Endodermal cell (in vitro differentiated cells): ENCODE results near the gene CALHM2. TPM values are rescaled to one million over a fixed set of nuclear protein-coding genes. Genes with fewer than 3 reads are reported as not detected.

Source experiments
- DNase-seq: peaks from one replicate; pipeline ENCODE4 v3.0.0-alpha.2; 2017
- H3K27ac ChIP-seq: 2 replicates; pipeline ENCODE4 v1.5.1; 2013; ENCODE audit warnings: mild to moderate bottlenecking, low read depth, low read length, moderate library complexity
- H3K27me3 ChIP-seq: 2 replicates; pipeline ENCODE4 v1.6.1; 2013; ENCODE audit warnings: mild to moderate bottlenecking, low read length, moderate library complexity; ENCODE audit not compliant: insufficient read depth, control insufficient read depth, poor library complexity, severe bottlenecking
- H3K36me3 ChIP-seq: 2 replicates; pipeline ENCODE4 v1.7.0; 2013; ENCODE audit warnings: mild to moderate bottlenecking, low read length, moderate library complexity; ENCODE audit not compliant: control insufficient read depth, insufficient read depth
- H3K4me1 ChIP-seq: one replicate; pipeline ENCODE4 v1.7.0; 2013; ENCODE audit warnings: low read length; ENCODE audit not compliant: control insufficient read depth, insufficient read depth
- H3K4me3 ChIP-seq: 2 replicates; pipeline ENCODE4 v1.5.1; 2013; ENCODE audit warnings: mild to moderate bottlenecking, low read length, moderate library complexity
- H3K9ac ChIP-seq: 2 replicates; pipeline ENCODE4 v1.6.1; 2013; ENCODE audit warnings: mild to moderate bottlenecking, low read length, moderate library complexity; ENCODE audit not compliant: poor library complexity, severe bottlenecking; ENCODE audit errors: extremely low read depth
- H3K9me3 ChIP-seq: 2 replicates; pipeline ENCODE4 v1.6.1; 2013; ENCODE audit warnings: mild to moderate bottlenecking, low read length, moderate library complexity; ENCODE audit not compliant: control insufficient read depth
- H3K27ac Mint-ChIP-seq: 2 replicates; pipeline ENCODE4 v1.8.0; 2020; ENCODE audit warnings: mixed read lengths
- H3K27me3 Mint-ChIP-seq: 2 replicates; pipeline ENCODE4 v1.8.0; 2021; ENCODE audit warnings: mild to moderate bottlenecking, mixed read lengths; ENCODE audit not compliant: insufficient read depth
- H3K36me3 Mint-ChIP-seq: 2 replicates; pipeline ENCODE4 v1.8.0; 2020; ENCODE audit warnings: low read depth, mixed read lengths
- H3K4me1 Mint-ChIP-seq: 2 replicates; pipeline ENCODE4 v1.8.0; 2020; ENCODE audit warnings: mixed read lengths
- H3K4me3 Mint-ChIP-seq: 2 replicates; pipeline ENCODE4 v1.8.0; 2020; ENCODE audit warnings: mild to moderate bottlenecking, moderate library complexity, mixed read lengths
- H3K9me3 Mint-ChIP-seq: 2 replicates; pipeline ENCODE4 v1.8.0; 2020; ENCODE audit warnings: mild to moderate bottlenecking, mixed read lengths
- CTCF ChIP-seq: fragments of 200-600 bp; sonication (generic); conservative IDR thresholded peaks from 2 replicates; pipeline ENCODE4 v1.5.0; 2021; ENCODE audit warnings: antibody characterized with exemption, mild to moderate bottlenecking
- WGBS, 2 experiments: methylation state at CpG; one replicate each; pipeline versions ENCODE4 v1.1.5 to v1.1.7; 2013; ENCODE audit warnings: missing lambda C conversion rate in 2 of 2, mixed read lengths in 1 of 2; ENCODE audit not compliant: insufficient coverage in 1 of 2, insufficient read length in 1 of 2; 5-methylcytosine and 5-hydroxymethylcytosine counted together
- total RNA-seq, 2 donors: library from RNA; stranded (reverse); fragmentation: NEBNext Ultra II Directional in 1 of 2; extraction: Animal tissue kit (Norgen Biotek cat#: 25700) in 1 of 2; gene quantifications; 2 replicates in 1 of 2; 3 replicates in 1 of 2; pipeline ENCODE4 v1.2.1, GENCODE V29; 2021

CALHM2 gene
- total RNA-seq, 2 donors from 2014 or later: 1.0 to 3.1 TPM

- no peak overlapping the region for H3K27ac Mint-ChIP-seq
- no peaks in the 10 kb centered on the region for H3K4me1 Mint-ChIP-seq
- H3K9me3 Mint-ChIP-seq: no peaks in the 10 kb centered on the region
Observed at GRCh38 chr10:103456074-103456660, 4.0 kb upstream of the CALHM2 start.

GRCh38 chr10:103455235-103455634, 3.1 kb upstream of the CALHM2 start:
- no peak overlapping the region for H3K4me3 Mint-ChIP-seq
- no peaks in the 10 kb centered on the region for H3K27me3 Mint-ChIP-seq
- no peaks in the 10 kb centered on the region for H3K9me3 Mint-ChIP-seq
- Histone ChIP-seq H3K9ac (no peak overlapping the region), H3K27ac (no peak overlapping the region), H3K4me1 (no peaks in the 10 kb centered on the region), H3K27me3 (no peaks in the 10 kb centered on the region), H3K4me3 (no peak overlapping the region), H3K9me3 (no peaks in the 10 kb centered on the region), H3K36me3 (no peaks in the 10 kb centered on the region)
- no peaks in the 10 kb centered on the region for H3K4me1 Mint-ChIP-seq
- no peak overlapping the region for H3K27ac Mint-ChIP-seq
- 91 to 95% methylated on average over 22 to 25 of the region's 25 CpGs for WGBS, 2 experiments
- no peaks in the 10 kb centered on the region for H3K36me3 Mint-ChIP-seq
- no peak for TF ChIP-seq CTCF
- no peak for DNase-seq

More at GRCh38 chr10:103456074-103456660, 4.0 kb upstream of the CALHM2 start:
- no peaks in the 10 kb centered on the region for H3K27me3 ChIP-seq
- H3K9me3 ChIP-seq: no peaks in the 10 kb centered on the region
- H3K27me3 Mint-ChIP-seq: no peaks in the 10 kb centered on the region
- no peaks in the 10 kb centered on the region for H3K4me1 ChIP-seq
- H3K36me3 ChIP-seq: no peaks in the 10 kb centered on the region
- no peak overlapping the region for H3K4me3 Mint-ChIP-seq
- WGBS, 2 experiments: 93 to 100% methylated on average over 1 to 9 of the region's 9 CpGs
- no peak overlapping the region for H3K9ac ChIP-seq
- TF ChIP-seq CTCF: no peak
- no peak overlapping the region for H3K27ac ChIP-seq
- DNase-seq: no peak
- H3K36me3 Mint-ChIP-seq: no peaks in the 10 kb centered on the region
- no peak overlapping the region for H3K4me3 ChIP-seq

- no peak overlapping the region for H3K27ac ChIP-seq
- DNase-seq: no peak
- no peak overlapping the region for H3K27ac Mint-ChIP-seq
Observed at GRCh38 chr10:103454026-103454425, 1.9 kb upstream of the CALHM2 start.

More at GRCh38 chr10:103454026-103454425, 1.9 kb upstream of the CALHM2 start:
- no peak for TF ChIP-seq CTCF
- Mint-ChIP-seq H3K27me3 (no peaks in the 10 kb centered on the region), H3K36me3 (peaks cover 1% of the 10 kb centered on the region), H3K4me1 (no peaks in the 10 kb centered on the region), H3K9me3 (no peaks in the 10 kb centered on the region), H3K4me3 (no peak overlapping the region)
- Histone ChIP-seq H3K9ac (no peak overlapping the region), H3K4me3 (no peak overlapping the region), H3K4me1 (no peaks in the 10 kb centered on the region), H3K27me3 (no peaks in the 10 kb centered on the region), H3K9me3 (no peaks in the 10 kb centered on the region), H3K36me3 (no peaks in the 10 kb centered on the region)
- WGBS, 2 experiments: 80 to 88% methylated on average over 1 to 4 of the region's 4 CpGs
